ENCODE data around the gene ZNF813.
A peak's percentile ranks its signal among the peaks of the same experiment; 100 is the strongest.

ZNF813 gene

GRCh38 chr19:53504365-53504703 lies 36.8 kb downstream of the ZNF813 start:
- TF ChIP-seq CTCF (IDR thresholded peaks at IDR 0.05), result peak; percentile 46

- TF ChIP-seq CTCF (IDR thresholded peaks at IDR 0.05), result no peak
Observed at GRCh38 chr19:53504885-53505284, 37.4 kb downstream of the ZNF813 start.

- TF ChIP-seq CTCF (IDR thresholded peaks at IDR 0.05), result no peak
Observed at GRCh38 chr19:53506728-53507127, 39.2 kb downstream of the ZNF813 start.

- no peak for TF ChIP-seq CTCF (IDR thresholded peaks at IDR 0.05)
Observed at GRCh38 chr19:53507523-53508442, 40.2 kb downstream of the ZNF813 start.

- TF ChIP-seq CTCF (IDR thresholded peaks at IDR 0.05), result no peak
Observed at GRCh38 chr19:53509443-53509842, 41.9 kb downstream of the ZNF813 start.

GRCh38 chr19:53509845-53510244 lies 42.3 kb downstream of the ZNF813 start:
- no peak for TF ChIP-seq CTCF (IDR thresholded peaks at IDR 0.05)

GRCh38 chr19:53511357-53511756 lies 43.8 kb downstream of the ZNF813 start:
- no peak for TF ChIP-seq CTCF (IDR thresholded peaks at IDR 0.05)

Data from LNCAP (cell line).